Measurements from ENCODE around the gene GLRX2.
"Not testable (repeated sequence)": the region's sequence is repeated elsewhere in the genome, so short reads cannot be mapped to it uniquely, and the experiment has no call there.

Gene GLRX2

GRCh38 chr1:193062698-193063463, 42.3 kb downstream of the GLRX2 start:
- no peak for DNase-seq (ENCODE audit: low read depth, low spot score)

- no peak for DNase-seq (ENCODE audit: low read depth, low spot score)
Observed at GRCh38 chr1:193060938-193061337, 44.3 kb downstream of the GLRX2 start.

GRCh38 chr1:193060406-193060805, 44.8 kb downstream of the GLRX2 start:
- no peak for DNase-seq (ENCODE audit: low read depth, low spot score)

GRCh38 chr1:193060115-193060403, 45.2 kb downstream of the GLRX2 start:
- no peak for DNase-seq (ENCODE audit: low read depth, low spot score)

- DNase-seq (ENCODE audit: low read depth, low spot score), result peak; percentile 93
Observed at GRCh38 chr1:193059282-193060114, 45.7 kb downstream of the GLRX2 start, which contains the start of the genes RO60 and UCHL5. Gene RO60 (plus strand): TSS chr1:193059612. CDS start chr1:193069055, 9,443 bp downstream. Gene UCHL5 (minus strand): TSS chr1:193059360. CDS start chr1:193059260, 100 bp downstream.

GRCh38 chr1:193058529-193059281, 46.5 kb downstream of the GLRX2 start:
- no peak for DNase-seq (ENCODE audit: low read depth, low spot score)

GRCh38 chr1:193054169-193054675, 51.0 kb downstream of the GLRX2 start:
- no peak for DNase-seq (ENCODE audit: low read depth, low spot score)

GRCh38 chr1:193048913-193049312, 56.3 kb downstream of the GLRX2 start:
- not testable (repeated sequence) for DNase-seq (ENCODE audit: low read depth, low spot score)
